Activated naive CD4-positive, alpha-beta T cell treated with anti-CD3 and anti-CD28 coated beads, Interleukin-2, amount 10 ng/mL, durations not matched to agents 7 days and 5 days (primary cell): ENCODE data around the gene DONSON.
A peak's percentile ranks its signal among the peaks of the same experiment; 100 is the strongest.

Source experiments
- CTCF ChIA-PET: fragments of 350-600 bp; sonication (Branson Sonifier 250); formaldehyde crosslinking; loops from one replicate; lab custom pipeline; 2021; ENCODE audit warnings: antibody characterized with exemption; lab: Charles Lee
- DNase-seq: peaks from one replicate; pipeline ENCODE4 v3.0.0-alpha.2; 2020
- H3K27ac Mint-ChIP-seq: one replicate; pipeline ENCODE4 v1.8.0; 2021; ENCODE audit warnings: mild to moderate bottlenecking, moderate library complexity, mixed read lengths
- H3K27me3 Mint-ChIP-seq: one replicate; pipeline ENCODE4 v1.8.0; 2021; ENCODE audit warnings: mild to moderate bottlenecking, mixed read lengths
- H3K36me3 Mint-ChIP-seq: one replicate; pipeline ENCODE4 v1.8.0; 2021; ENCODE audit warnings: mixed read lengths
- H3K4me1 Mint-ChIP-seq: one replicate; pipeline ENCODE4 v1.8.0; 2021; ENCODE audit warnings: mixed read lengths
- H3K4me3 Mint-ChIP-seq: one replicate; pipeline ENCODE4 v1.8.0; 2021; ENCODE audit warnings: mild to moderate bottlenecking, moderate library complexity, mixed read lengths
- H3K9me3 Mint-ChIP-seq: one replicate; pipeline ENCODE4 v1.8.0; 2021; ENCODE audit warnings: mixed read lengths

Gene DONSON

GRCh38 chr21:33541756-33542639, 46.5 kb downstream of the DONSON start, which contains the start of gene GART:
GART (minus strand) TSS chr21:33542117; CDS start chr21:33539315, 2,802 bp downstream.
- Mint-ChIP-seq H3K4me1 (peaks cover 47% of the 10 kb centered on the region), H3K36me3 (peaks cover 33% of the 10 kb centered on the region), H3K4me3 (peak within 1 kb of the TSS; percentile 96), H3K27me3 (no peaks in the 10 kb centered on the region), H3K27ac (peak within 1 kb of the TSS; percentile 99), H3K9me3 (no peaks in the 10 kb centered on the region)
- peak; percentile 87 for DNase-seq
- CTCF ChIA-PET: no interaction called here

GRCh38 chr21:33541105-33541711, 47.3 kb downstream of the DONSON start:
- Mint-ChIP-seq H3K27ac (peak overlapping the region; percentile 99), H3K36me3 (peaks cover 35% of the 10 kb centered on the region), H3K4me1 (peaks cover 47% of the 10 kb centered on the region), H3K4me3 (peak overlapping the region; percentile 96), H3K9me3 (no peaks in the 10 kb centered on the region), H3K27me3 (no peaks in the 10 kb centered on the region)
- CTCF ChIA-PET: no interaction called here
- DNase-seq: peak; percentile 31

DNA sequence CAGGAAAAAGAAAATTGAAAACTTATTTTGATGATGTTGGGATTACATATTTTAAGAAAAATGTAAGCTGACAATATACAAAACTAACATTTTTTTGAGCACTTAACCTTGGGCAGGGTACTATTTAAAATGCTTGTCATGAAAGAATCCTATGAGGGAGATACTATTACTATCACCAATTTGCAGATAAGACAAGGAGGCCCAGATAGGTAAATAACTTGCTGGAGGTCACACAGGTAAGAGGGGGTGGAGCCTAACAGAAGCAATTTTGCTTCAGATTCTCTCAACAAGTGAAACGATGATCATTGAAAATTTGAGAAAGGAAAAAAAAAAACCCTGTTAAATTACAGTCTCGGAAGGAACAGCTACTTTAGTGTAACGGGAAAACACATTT, 47.8 kb downstream of the DONSON start:
- peak overlapping the region; percentile 96 for H3K4me3 Mint-ChIP-seq
- H3K27me3 Mint-ChIP-seq: no peaks in the 10 kb centered on the region
- CTCF ChIA-PET: no interaction called here
- H3K36me3 Mint-ChIP-seq: peaks cover 34% of the 10 kb centered on the region
- no peaks in the 10 kb centered on the region for H3K9me3 Mint-ChIP-seq
- H3K27ac Mint-ChIP-seq: peak overlapping the region; percentile 99
- H3K4me1 Mint-ChIP-seq: peaks cover 43% of the 10 kb centered on the region
- no peak for DNase-seq

DNA sequence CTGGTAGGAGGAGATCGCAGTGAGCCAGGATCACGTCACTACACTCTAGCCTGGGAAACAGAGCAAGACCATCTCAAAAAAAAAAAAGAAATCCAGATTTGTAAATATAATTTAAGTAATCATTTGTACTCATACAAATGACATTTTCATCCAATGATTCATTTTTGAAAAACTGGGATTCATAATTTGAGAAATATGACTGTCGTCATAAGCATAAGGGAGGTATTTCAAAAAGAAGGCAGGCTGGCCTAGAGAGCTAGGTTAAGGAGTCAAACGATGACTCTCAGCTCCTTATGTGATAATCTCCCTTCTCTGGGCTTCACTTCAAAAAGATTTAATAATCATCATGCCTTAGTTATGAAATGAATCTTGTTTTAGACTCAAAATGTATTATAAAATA, 48.9 kb downstream of the DONSON start:
- Mint-ChIP-seq H3K4me1 (peaks cover 34% of the 10 kb centered on the region), H3K27ac (no peak overlapping the region), H3K27me3 (no peaks in the 10 kb centered on the region), H3K4me3 (no peak overlapping the region), H3K36me3 (peaks cover 39% of the 10 kb centered on the region), H3K9me3 (no peaks in the 10 kb centered on the region)
- DNase-seq: no peak
- CTCF ChIA-PET: interaction anchor here (0.6 kb wide), 1 partner anchor 13 kb away, joined by 3 read pairs; no protein-coding TSS in a partner anchor

- CTCF ChIA-PET: interaction anchor here (0.6 to 1.7 kb wide), 2 partner anchors 32 to 68 kb away, joined by 3 to 5 read pairs; no protein-coding TSS in a partner anchor
- DNase-seq: no peak
- Mint-ChIP-seq H3K4me1 (peaks cover 29% of the 10 kb centered on the region), H3K4me3 (no peak overlapping the region), H3K27me3 (no peaks in the 10 kb centered on the region), H3K27ac (no peak overlapping the region), H3K9me3 (no peaks in the 10 kb centered on the region), H3K36me3 (peaks cover 49% of the 10 kb centered on the region)
Measured at GRCh38 chr21:33537212-33537611, 51.3 kb downstream of the DONSON start.

DNA sequence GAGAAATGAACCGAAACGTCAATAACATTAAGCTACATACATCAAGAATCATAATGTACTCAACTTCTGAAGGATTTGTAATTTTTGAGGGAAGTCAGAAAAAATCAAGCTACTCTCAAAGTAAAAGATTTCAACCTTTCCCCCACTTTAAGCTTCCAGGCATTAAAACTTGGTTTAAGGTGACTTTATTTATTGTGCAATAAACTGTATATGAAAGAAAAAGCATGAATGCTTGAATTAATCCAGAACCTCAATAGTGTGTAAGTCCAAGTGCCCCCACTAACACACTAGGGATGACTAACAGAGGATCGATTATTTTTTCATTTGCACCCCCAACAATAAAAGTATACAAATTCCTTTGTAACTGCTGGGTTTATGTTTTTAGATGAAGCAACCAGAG, 57.5 kb downstream of the DONSON start:
- no peak overlapping the region for H3K4me3 Mint-ChIP-seq
- H3K4me1 Mint-ChIP-seq: no peaks in the 10 kb centered on the region
- CTCF ChIA-PET: interaction anchor here (0.6 kb wide), 1 partner anchor 17 kb away, joined by 4 read pairs; no protein-coding TSS in a partner anchor
- no peak overlapping the region for H3K27ac Mint-ChIP-seq
- H3K36me3 Mint-ChIP-seq: peaks cover 62% of the 10 kb centered on the region
- H3K27me3 Mint-ChIP-seq: no peaks in the 10 kb centered on the region
- H3K9me3 Mint-ChIP-seq: no peaks in the 10 kb centered on the region
- no peak for DNase-seq
